ENCODE measurements around the gene SIGLEC1. TPM values are rescaled to one million over a fixed set of nuclear protein-coding genes. Genes with fewer than 3 reads are reported as not detected.

Gene SIGLEC1
- total and polyA plus RNA-seq, 2 donors (not counting 1 experiment from before 2014, with no cell fraction given), result 0.06 to 0.15 TPM

GRCh38 chr20:3755814-3756480 is 43.5 kb upstream of the SIGLEC1 start:
- peaks cover 13% of the 10 kb centered on the region for H3K4me1 Mint-ChIP-seq
- no peak for ATAC-seq (ENCODE audit: low read depth)
- Histone ChIP-seq H4K20me1 (ENCODE audit: control insufficient read depth, insufficient read depth, low read length, poor library complexity, severe bottlenecking) (no peaks in the 10 kb centered on the region), H3K9ac (ENCODE audit: low read length) (no peak overlapping the region), H3K4me3 (ENCODE audit: control extremely low read depth in 1 of 5, extremely low read depth in 1 of 5, insufficient read depth in 1 of 5, low read depth in 2 of 5, low read length in 4 of 5) (no peak overlapping the region), H3K4me1 (ENCODE audit: control insufficient read depth in 2 of 2, insufficient read depth in 2 of 2, low read length in 2 of 2) (peaks cover 5 to 11% of the 10 kb centered on the region in 2 donors), H3K36me3 (replicated peaks in 1 of 2; ENCODE audit: control extremely low read depth in 1 of 2, control insufficient read depth in 1 of 2, extremely low read depth in 1 of 2, insufficient read depth in 2 of 2, low read length in 1 of 2) (peaks cover 0 to 5% of the 10 kb centered on the region in 2 experiments), H2AFZ (ENCODE audit: insufficient read depth, low read depth, low read length, poor library complexity, severe bottlenecking) (no peak overlapping the region), H3K4me2 (replicated peaks; ENCODE audit: low read depth, low read length, poor library complexity, severe bottlenecking) (no peak overlapping the region), H3K9me3 (ENCODE audit: control extremely low read depth in 1 of 3, control insufficient read depth in 2 of 3, insufficient read depth in 1 of 3, low read length in 2 of 3) (no peaks in the 10 kb centered on the region), H3K27ac (ENCODE audit: low read length in 2 of 2) (no peak overlapping the region), H3K79me2 (ENCODE audit: control insufficient read depth, insufficient read depth, low read length) (peaks cover 13% of the 10 kb centered on the region), H3K27me3 (replicated peaks in 1 of 4; ENCODE audit: control extremely low read depth in 1 of 4, control insufficient read depth in 3 of 4, insufficient read depth in 4 of 4, low read length in 3 of 4) (no peaks in the 10 kb centered on the region)
- TF ChIP-seq EZH2 (IDR thresholded peaks at IDR 0.05; ENCODE audit: borderline replicate concordance, insufficient read depth, low read depth, low read length, poor library complexity, severe bottlenecking), result no peak
- TF ChIP-seq, protein P1, sequence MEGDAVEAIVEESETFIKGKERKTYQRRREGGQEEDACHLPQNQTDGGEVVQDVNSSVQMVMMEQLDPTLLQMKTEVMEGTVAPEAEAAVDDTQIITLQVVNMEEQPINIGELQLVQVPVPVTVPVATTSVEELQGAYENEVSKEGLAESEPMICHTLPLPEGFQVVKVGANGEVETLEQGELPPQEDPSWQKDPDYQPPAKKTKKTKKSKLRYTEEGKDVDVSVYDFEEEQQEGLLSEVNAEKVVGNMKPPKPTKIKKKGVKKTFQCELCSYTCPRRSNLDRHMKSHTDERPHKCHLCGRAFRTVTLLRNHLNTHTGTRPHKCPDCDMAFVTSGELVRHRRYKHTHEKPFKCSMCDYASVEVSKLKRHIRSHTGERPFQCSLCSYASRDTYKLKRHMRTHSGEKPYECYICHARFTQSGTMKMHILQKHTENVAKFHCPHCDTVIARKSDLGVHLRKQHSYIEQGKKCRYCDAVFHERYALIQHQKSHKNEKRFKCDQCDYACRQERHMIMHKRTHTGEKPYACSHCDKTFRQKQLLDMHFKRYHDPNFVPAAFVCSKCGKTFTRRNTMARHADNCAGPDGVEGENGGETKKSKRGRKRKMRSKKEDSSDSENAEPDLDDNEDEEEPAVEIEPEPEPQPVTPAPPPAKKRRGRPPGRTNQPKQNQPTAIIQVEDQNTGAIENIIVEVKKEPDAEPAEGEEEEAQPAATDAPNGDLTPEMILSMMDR (IDR thresholded peaks at IDR 0.05), result no peak
- H3K27me3 Mint-ChIP-seq, result no peaks in the 10 kb centered on the region
- ChIA-PET POLR2A (no interaction called here), CTCF (interaction anchor here (0.6 to 3.9 kb wide), 4 partner anchors 11 to 280 kb away, joined by 3 to 47 read pairs (median 6); partner anchors contain the start of genes ADISSP and SPEF1)
- 87% methylated on average over 5 of the region's 5 CpGs for whole genome bisulfite sequencing (ENCODE audit: insufficient coverage)
- H3K9me3 Mint-ChIP-seq (ENCODE audit: insufficient read depth), result no peaks in the 10 kb centered on the region
- intact Hi-C loops (cut with micrococcal nuclease), result no loop called here
- no peak for DNase-seq
- no peak overlapping the region for H3K27ac Mint-ChIP-seq
- H3K4me3 Mint-ChIP-seq, result no peak overlapping the region

DNA sequence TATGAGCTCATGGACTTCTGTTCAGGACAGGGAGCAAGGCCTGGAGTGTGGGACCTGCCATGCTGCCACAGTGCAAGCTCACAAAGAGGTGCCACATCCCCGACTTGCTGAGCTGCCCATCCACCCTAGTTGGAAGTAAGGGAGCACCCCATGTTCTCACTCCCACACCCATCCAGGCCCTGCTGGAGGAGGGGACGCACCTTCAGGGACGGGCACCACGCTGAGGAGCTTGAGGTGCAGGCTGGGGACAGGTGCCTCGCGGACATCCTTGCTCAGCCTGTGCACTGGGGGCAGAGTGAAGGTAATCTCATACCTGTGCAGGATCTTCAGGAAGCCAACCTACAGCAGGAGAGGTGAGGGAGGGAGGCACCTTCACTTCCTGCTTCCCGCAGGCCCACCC is 42.9 kb upstream of the SIGLEC1 start:
- DNase-seq, result no peak
- Histone ChIP-seq H4K20me1 (ENCODE audit: control insufficient read depth, insufficient read depth, low read length, poor library complexity, severe bottlenecking) (no peaks in the 10 kb centered on the region), H3K4me3 (ENCODE audit: control extremely low read depth in 1 of 5, extremely low read depth in 1 of 5, insufficient read depth in 1 of 5, low read depth in 2 of 5, low read length in 4 of 5) (no peak overlapping the region), H3K36me3 (replicated peaks in 1 of 2; ENCODE audit: control extremely low read depth in 1 of 2, control insufficient read depth in 1 of 2, extremely low read depth in 1 of 2, insufficient read depth in 2 of 2, low read length in 1 of 2) (peaks cover 0 to 5% of the 10 kb centered on the region in 2 experiments), H3K79me2 (ENCODE audit: control insufficient read depth, insufficient read depth, low read length) (peaks cover 16% of the 10 kb centered on the region), H3K27me3 (replicated peaks in 1 of 4; ENCODE audit: control extremely low read depth in 1 of 4, control insufficient read depth in 3 of 4, insufficient read depth in 4 of 4, low read length in 3 of 4) (no peaks in the 10 kb centered on the region), H2AFZ (ENCODE audit: insufficient read depth, low read depth, low read length, poor library complexity, severe bottlenecking) (no peak overlapping the region), H3K9me3 (ENCODE audit: control extremely low read depth in 1 of 3, control insufficient read depth in 2 of 3, insufficient read depth in 1 of 3, low read length in 2 of 3) (no peaks in the 10 kb centered on the region), H3K4me1 (ENCODE audit: control insufficient read depth in 2 of 2, insufficient read depth in 2 of 2, low read length in 2 of 2) (peaks cover 0 to 7% of the 10 kb centered on the region in 2 donors), H3K4me2 (replicated peaks; ENCODE audit: low read depth, low read length, poor library complexity, severe bottlenecking) (no peak overlapping the region), H3K27ac (ENCODE audit: low read length in 2 of 2) (no peak overlapping the region), H3K9ac (ENCODE audit: low read length) (no peak overlapping the region)
- Mint-ChIP-seq H3K27ac (no peak overlapping the region), H3K4me3 (no peak overlapping the region), H3K4me1 (peaks cover 8% of the 10 kb centered on the region), H3K9me3 (ENCODE audit: insufficient read depth) (no peaks in the 10 kb centered on the region), H3K27me3 (no peaks in the 10 kb centered on the region)
- TF ChIP-seq, protein P1 (IDR thresholded peaks at IDR 0.05), result no peak
- TF ChIP-seq EZH2 (IDR thresholded peaks at IDR 0.05; ENCODE audit: borderline replicate concordance, insufficient read depth, low read depth, low read length, poor library complexity, severe bottlenecking), result no peak
- no peak for ATAC-seq (ENCODE audit: low read depth)
- CTCF ChIA-PET, result interaction anchor here (0.7 to 3.9 kb wide), 3 partner anchors 12 to 100 kb away, joined by 3 to 47 read pairs (median 3); partner anchors contain the start of genes ADISSP and SPEF1
- WGBS (ENCODE audit: insufficient coverage), result 92% methylated on average over 7 of the region's 7 CpGs
- POLR2A ChIA-PET, result no interaction called here
- intact Hi-C loops (cut with micrococcal nuclease), result no loop called here

All from B cell (primary cell).